ENCODE results near the gene SCYGR1. TPM values are rescaled to one million over a fixed set of nuclear protein-coding genes. Genes with fewer than 3 reads are reported as not detected.

The SCYGR1 gene
- total RNA-seq, 1 donor from 2014 or later, result not detected

DNA sequence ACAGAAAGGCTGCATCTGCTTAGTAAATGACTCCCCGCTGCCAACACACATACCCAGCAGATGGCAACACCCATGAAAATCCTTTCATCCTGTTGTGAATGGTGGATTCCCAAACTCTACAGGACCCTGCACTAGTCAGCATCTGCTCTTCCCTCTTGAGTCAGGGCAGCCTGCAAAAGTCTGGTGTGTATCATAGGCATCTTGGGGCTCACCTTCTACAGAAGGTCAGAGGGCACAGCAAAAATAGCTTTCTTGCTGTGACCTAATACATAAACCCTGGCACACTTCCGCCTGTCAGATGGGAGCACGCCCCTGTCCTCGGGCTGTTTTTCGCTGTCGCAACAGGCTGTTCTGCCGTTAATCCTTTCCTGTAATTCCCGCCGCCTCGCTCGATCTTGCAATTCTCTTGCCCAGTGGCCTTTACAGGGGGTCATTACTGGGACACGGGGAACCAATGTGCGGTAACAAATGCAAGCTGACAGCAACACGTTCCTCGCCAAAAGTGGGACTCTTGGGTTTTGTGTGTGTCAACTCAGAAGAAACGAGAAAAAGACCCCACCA is 19.9 kb upstream of the SCYGR1 start:
- Mint-ChIP-seq H3K27me3 (ENCODE audit: low read depth) (no peaks in the 10 kb centered on the region), H3K4me3 (no peak overlapping the region), H3K4me1 (peaks cover 16% of the 10 kb centered on the region), H3K9me3 (no peaks in the 10 kb centered on the region), H3K27ac (peak overlapping the region; percentile 95), H3K36me3 (no peaks in the 10 kb centered on the region)
- TF ChIP-seq, protein P1, sequence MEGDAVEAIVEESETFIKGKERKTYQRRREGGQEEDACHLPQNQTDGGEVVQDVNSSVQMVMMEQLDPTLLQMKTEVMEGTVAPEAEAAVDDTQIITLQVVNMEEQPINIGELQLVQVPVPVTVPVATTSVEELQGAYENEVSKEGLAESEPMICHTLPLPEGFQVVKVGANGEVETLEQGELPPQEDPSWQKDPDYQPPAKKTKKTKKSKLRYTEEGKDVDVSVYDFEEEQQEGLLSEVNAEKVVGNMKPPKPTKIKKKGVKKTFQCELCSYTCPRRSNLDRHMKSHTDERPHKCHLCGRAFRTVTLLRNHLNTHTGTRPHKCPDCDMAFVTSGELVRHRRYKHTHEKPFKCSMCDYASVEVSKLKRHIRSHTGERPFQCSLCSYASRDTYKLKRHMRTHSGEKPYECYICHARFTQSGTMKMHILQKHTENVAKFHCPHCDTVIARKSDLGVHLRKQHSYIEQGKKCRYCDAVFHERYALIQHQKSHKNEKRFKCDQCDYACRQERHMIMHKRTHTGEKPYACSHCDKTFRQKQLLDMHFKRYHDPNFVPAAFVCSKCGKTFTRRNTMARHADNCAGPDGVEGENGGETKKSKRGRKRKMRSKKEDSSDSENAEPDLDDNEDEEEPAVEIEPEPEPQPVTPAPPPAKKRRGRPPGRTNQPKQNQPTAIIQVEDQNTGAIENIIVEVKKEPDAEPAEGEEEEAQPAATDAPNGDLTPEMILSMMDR (IDR thresholded peaks at IDR 0.05; ENCODE audit: unreplicated experiment), result no peak
- DNase-seq (ENCODE audit: low spot score in 2 of 2, unreplicated experiment in 2 of 2), result no peak

DNA sequence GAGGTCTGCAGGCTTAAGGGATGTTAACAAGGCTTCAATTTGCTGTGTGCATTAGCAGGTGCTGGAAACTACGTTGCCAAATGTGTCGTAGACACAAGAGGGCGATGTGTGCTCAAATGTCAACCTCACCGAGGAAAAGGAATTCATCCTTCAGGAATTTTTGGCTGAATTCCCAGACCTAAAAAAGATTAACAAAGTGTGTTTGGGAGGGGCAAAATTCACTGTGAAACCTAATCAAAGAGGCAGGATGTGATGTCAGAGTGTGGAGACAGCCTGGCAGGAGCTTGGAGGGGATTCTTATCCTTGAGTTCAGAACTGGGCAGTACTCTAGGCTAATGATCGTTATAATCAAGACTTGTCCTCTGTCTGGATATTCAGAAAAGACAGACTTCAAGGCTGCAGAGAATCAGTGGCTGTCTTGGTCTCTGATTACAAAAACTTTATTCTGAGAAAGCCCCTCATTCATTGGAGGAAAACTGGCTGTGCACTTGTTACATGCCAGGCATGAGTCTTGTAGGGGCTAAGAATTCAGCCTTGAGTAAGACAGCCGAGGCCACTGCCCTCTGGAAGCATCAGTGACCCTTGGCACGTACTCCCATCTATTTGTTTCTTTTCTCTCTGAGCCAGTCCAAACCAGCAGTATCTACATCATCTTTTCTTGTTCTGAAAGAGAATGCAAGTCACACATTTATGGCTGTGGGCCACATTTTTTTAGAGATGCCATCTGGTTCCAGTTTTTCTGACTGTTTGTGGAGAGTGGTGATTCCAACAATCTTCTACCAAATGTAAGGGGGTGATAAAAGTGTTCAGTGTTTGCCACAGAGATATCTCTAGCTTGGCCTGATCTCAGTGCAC is 18.7 kb upstream of the SCYGR1 start:
- peak overlapping the region; percentile 95 for H3K27ac Mint-ChIP-seq
- DNase-seq (ENCODE audit: low spot score in 2 of 2, unreplicated experiment in 2 of 2), result peak in 1 of 2 experiments; percentile 55
- TF ChIP-seq, protein P1 (IDR thresholded peaks at IDR 0.05; ENCODE audit: unreplicated experiment), result peak; percentile 47
- no peaks in the 10 kb centered on the region for H3K36me3 Mint-ChIP-seq
- no peaks in the 10 kb centered on the region for H3K9me3 Mint-ChIP-seq
- H3K4me1 Mint-ChIP-seq, result peaks cover 13% of the 10 kb centered on the region
- H3K4me3 Mint-ChIP-seq, result no peak overlapping the region
- H3K27me3 Mint-ChIP-seq (ENCODE audit: low read depth), result peaks cover 3% of the 10 kb centered on the region

DNA sequence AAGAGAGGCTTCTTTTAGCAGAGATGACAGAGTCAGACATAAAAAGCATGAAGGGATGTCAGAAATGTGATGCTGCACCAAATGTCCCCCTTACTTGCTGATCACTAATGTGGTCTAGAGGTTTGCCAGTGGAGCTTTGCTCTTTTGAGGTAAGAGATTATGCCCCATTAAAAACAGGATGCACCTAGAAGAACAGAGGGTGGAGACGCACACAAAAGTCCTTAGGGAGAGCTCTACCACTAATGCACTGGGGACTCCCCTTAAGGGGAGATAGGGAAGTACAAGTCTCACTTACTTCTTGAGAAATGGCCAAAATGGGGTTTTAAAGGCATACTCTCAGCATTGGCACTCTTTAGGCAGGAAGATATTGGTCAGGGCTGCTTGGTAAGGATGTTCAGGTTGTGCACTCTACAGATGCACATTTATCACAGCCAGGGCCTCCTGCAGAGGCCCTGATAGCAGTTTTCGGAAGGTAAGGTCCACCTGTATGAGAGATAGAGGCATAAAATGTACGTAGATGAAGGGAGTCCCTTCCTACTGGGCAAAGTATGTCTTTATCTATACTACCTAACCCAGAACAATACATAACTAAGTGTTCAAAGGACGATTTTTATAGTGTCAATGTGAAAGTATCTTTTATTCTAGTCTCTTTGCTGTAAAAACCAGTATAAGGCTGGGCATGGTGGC is 17.0 kb upstream of the SCYGR1 start:
- H3K4me1 Mint-ChIP-seq, result peaks cover 13% of the 10 kb centered on the region
- H3K27me3 Mint-ChIP-seq (ENCODE audit: low read depth), result peaks cover 5% of the 10 kb centered on the region
- H3K4me3 Mint-ChIP-seq, result no peak overlapping the region
- H3K36me3 Mint-ChIP-seq, result no peaks in the 10 kb centered on the region
- TF ChIP-seq, protein P1 (IDR thresholded peaks at IDR 0.05; ENCODE audit: unreplicated experiment), result no peak
- no peaks in the 10 kb centered on the region for H3K9me3 Mint-ChIP-seq
- no peak for DNase-seq (ENCODE audit: low spot score in 2 of 2, unreplicated experiment in 2 of 2)
- H3K27ac Mint-ChIP-seq, result no peak overlapping the region

DNA sequence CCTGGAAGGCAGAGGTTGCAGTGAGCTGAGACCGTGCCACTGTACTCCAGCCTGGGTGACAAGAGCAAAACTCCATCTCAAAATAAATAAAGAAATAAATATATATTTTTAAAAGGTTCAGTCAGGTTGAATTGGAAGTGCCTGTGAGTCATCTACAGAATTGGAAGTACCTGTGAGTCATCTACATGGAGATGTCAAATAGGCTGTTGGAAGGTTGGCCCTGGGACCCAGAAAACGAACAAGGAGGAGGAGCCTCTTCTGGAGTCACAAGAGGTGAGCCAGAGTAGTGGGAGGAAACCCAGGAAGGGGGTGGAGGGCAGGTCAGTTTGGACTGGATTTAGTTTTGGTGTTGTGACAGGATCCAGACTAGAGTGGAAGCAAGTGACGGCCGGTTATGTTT is 15.2 kb upstream of the SCYGR1 start:
- no peak overlapping the region for H3K27ac Mint-ChIP-seq
- peaks cover 15% of the 10 kb centered on the region for H3K4me1 Mint-ChIP-seq

DNA sequence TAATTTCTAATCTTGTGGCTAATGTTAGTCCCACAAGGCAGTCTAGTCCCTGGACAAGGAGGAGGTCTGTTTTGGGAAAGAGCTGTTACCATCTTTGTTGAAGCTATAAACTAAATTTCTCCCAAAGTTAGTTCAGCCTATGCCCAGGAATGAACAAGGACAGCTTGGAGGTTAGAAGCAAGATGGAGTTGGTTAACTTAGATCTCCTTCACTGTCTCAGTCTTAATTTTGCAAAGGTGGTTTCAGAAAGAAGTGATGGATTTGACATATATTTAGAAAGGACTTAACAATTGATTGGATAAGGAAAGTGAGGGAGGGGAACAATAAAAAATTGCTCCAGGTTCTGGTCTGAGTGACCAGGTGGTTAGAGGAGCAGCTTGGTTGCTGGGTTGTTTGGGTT is 14.6 kb upstream of the SCYGR1 start:
- no peaks in the 10 kb centered on the region for H3K36me3 Mint-ChIP-seq

More for the DNA sequence above, 15.2 kb upstream of the SCYGR1 start:
- TF ChIP-seq, protein P1 (IDR thresholded peaks at IDR 0.05; ENCODE audit: unreplicated experiment), result no peak
- no peak for DNase-seq (ENCODE audit: low spot score in 2 of 2, unreplicated experiment in 2 of 2)
- Mint-ChIP-seq H3K36me3 (no peaks in the 10 kb centered on the region), H3K9me3 (no peaks in the 10 kb centered on the region), H3K4me3 (no peak overlapping the region), H3K27me3 (ENCODE audit: low read depth) (peaks cover 5% of the 10 kb centered on the region)

More for the DNA sequence above, 14.6 kb upstream of the SCYGR1 start:
- peaks cover 5% of the 10 kb centered on the region for H3K27me3 Mint-ChIP-seq (ENCODE audit: low read depth)
- DNase-seq (ENCODE audit: low spot score in 2 of 2, unreplicated experiment in 2 of 2), result no peak
- H3K9me3 Mint-ChIP-seq, result no peaks in the 10 kb centered on the region
- H3K4me1 Mint-ChIP-seq, result peaks cover 14% of the 10 kb centered on the region
- H3K27ac Mint-ChIP-seq, result no peak overlapping the region
- TF ChIP-seq, protein P1 (IDR thresholded peaks at IDR 0.05; ENCODE audit: unreplicated experiment), result no peak
- no peak overlapping the region for H3K4me3 Mint-ChIP-seq

All from mesothelial cell of epicardium (in vitro differentiated cells).